HG03196 (cell line): ENCODE results near the gene TNS3.

ENCODE experiments used
- ATAC-seq: cut with Tn5 transposase; IDR thresholded peaks from one replicate; pipeline ENCODE4 v1.9.1; 2021; ENCODE audit not compliant: unreplicated experiment

TNS3 gene

GRCh38 chr7:47526466-47526865 lies 55.4 kb downstream of the TNS3 start:
- no peak for ATAC-seq

GRCh38 chr7:47525066-47525623 lies 56.8 kb downstream of the TNS3 start:
- ATAC-seq, result no peak

GRCh38 chr7:47523401-47523800 lies 58.5 kb downstream of the TNS3 start:
- no peak for ATAC-seq

DNA sequence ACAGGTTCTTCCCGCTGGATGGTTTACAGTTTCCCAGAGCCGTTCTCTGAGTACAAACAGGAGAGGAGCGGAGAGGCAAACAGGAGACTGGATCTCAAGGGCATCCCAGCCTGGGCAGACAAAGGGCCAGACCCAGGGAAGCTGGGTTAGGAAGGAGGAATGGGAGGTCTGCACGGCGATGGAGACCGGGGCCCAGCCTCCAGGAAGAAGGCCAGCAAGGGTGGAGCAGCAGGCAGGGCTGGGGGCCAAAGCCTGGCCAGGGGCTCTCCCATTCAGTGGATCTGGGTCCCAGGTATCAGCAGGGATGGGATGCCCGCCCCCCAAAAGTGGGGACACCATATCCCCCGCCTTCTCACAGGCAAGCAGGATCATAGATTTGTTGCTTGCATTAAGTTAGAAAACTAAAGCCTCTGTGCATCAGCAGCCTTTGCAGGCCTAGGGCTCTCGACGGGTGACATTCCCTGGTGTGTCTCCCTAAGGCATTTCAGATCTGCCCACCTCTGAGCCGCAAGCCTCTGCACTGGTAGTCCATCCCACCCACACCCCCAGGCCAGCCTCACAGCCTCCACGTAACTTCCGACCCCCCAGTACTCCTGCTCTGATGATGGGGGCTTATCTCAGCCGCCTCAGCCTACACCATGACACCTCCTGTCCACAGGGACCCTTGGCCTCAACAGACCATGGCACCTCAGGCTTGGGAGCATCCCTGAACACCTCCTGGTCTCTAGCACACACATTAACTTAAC lies 59.9 kb downstream of the TNS3 start:
- ATAC-seq, result no peak

GRCh38 chr7:47521011-47521795 lies 60.7 kb downstream of the TNS3 start:
- no peak for ATAC-seq

DNA sequence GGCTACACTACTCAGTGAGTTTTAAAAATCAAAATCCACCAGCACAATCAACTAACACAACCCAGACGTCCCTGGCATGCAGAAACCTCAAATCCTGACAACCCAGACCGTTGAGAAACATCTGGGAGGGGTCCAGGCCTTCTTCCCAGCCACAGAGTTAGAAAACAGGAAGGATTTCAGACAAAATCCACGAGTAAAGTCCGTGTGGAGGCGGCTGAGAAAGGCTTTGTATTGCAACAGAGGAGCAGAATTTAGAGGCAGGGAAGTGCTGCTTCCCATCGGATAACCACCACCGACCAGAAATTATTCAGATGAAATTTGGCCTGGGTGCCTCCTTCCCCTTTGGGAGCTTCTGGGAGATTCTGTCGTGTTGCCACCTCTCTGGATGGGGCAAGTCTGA lies 61.5 kb downstream of the TNS3 start:
- ATAC-seq, result no peak

DNA sequence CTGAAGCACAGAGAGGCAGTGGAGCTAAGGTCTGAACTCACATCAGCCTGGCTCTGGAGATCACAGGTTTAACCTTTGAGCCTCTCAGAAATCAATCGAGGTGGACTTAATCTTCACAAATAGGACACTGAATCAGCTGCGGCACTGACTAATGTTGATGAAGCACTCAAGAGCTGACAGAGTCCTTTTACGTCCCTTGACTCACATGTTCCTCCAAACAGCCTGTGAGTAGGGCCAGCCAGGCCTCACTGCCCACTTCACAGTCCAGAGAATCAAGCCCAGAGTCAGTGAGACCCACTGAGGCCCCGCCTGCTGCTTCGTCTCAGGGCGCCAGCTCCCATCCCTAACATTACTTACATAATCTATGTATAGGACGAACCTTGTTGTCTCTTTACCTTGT lies 63.1 kb downstream of the TNS3 start:
- no peak for ATAC-seq

GRCh38 chr7:47517821-47518480 lies 64.0 kb downstream of the TNS3 start:
- no peak for ATAC-seq

GRCh38 chr7:47516985-47517600 lies 64.8 kb downstream of the TNS3 start:
- no peak for ATAC-seq

DNA sequence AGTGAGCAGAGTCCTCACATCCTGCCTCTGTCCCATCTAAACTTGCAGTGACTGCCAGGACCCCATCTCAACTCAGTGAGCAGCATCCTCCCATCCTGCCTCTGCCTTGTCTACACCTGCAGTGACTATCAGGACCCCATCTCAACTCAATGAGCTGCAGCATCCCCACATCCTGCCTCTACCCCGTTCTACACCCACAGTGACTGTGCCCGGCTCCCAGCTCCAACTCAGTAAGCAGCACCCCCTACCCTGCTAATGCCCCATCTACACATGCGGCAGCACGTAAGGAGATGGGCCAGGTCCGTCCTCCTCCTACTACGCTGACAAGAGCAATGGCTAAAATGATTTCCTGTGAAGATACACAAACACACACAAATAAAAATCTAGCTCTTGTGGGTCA lies 65.5 kb downstream of the TNS3 start:
- no peak for ATAC-seq

GRCh38 chr7:47515305-47515834 lies 66.5 kb downstream of the TNS3 start:
- no peak for ATAC-seq

DNA sequence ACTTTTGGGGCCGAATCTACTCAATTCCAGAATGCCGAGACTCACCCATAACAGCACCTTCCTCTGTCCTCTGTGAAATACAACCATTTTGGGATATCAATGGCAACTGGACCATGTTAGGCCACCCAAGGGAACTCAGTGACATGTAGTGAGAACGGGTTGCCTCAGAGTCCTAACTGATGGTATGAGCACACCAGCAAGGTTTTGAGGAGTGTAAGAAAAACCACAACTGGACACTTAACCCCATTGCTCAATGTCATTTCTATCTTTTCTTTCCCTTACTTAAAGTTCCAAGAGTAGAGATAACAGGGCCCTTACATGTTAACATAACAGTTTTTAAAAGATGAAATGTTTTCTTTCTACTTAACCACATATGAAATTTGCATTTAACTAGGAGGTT lies 67.1 kb downstream of the TNS3 start:
- ATAC-seq, result no peak

GRCh38 chr7:47514367-47514766 lies 67.5 kb downstream of the TNS3 start:
- ATAC-seq, result no peak

DNA sequence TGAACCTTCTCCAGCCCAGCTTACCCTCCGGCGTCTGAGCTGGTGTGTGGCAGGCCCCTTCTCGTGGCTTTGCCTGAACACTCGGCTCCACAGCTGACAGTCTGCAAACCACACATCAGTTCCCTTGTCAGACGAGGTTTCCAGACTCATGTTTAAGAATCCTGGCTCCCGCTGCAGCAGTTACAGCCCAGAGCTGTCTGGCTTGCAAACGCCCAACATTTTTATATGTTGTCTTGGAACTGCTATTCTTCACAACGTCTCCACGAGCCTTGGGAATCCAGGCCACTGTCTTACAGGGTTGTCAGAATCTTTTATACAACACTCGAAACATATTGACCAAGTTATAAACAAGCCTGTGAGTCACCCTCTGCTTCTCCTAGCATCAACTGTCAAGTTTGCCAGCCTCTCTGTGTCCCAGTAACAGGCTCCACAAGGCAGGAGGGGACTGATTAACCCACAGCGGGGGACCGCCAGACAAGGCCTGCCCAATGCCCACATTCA lies 68.1 kb downstream of the TNS3 start:
- no peak for ATAC-seq

GRCh38 chr7:47512481-47513176 lies 69.3 kb downstream of the TNS3 start:
- ATAC-seq, result no peak

- ATAC-seq, result no peak
Measured at GRCh38 chr7:47511699-47512370, 70.1 kb downstream of the TNS3 start.

- ATAC-seq, result no peak
Measured at GRCh38 chr7:47510786-47511185, 71.1 kb downstream of the TNS3 start.

- no peak for ATAC-seq
Measured at GRCh38 chr7:47510192-47510591, 71.7 kb downstream of the TNS3 start.

GRCh38 chr7:47509571-47509970 lies 72.3 kb downstream of the TNS3 start:
- no peak for ATAC-seq
